ENCODE data around the gene PCDH9.

PCDH9 gene

DNA sequence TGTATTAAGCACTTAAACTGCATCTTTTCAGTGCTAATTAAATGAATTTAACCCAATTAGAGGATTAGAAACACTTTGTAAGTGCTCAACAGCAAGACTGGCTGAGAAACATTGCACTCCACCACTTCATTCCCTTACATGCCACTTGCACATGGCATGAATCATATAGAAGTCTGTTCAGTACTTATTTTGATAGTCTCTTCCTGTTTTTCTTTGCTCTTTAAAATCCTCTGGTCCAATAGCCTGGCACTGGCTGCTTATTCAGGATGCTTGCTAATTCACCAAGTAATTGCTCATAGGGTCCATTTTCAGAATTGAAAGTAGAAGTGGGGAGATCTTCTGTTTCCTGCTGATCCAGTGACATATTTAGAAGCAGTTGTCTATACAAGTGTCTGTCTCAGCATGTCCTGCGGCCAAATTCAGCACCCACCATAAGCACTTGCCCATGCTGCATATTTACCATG is 900.1 kb downstream of the PCDH9 start:
- Histone ChIP-seq H3K4me3 (ENCODE audit: low read length) (no peak overlapping the region), H3K27me3 (replicated peaks; ENCODE audit: control insufficient read depth, insufficient read depth, low read length) (no peaks in the 10 kb centered on the region), H3K9ac (ENCODE audit: low read length) (no peak overlapping the region), H3K4me1 (ENCODE audit: control insufficient read depth, insufficient read depth, low read length) (no peaks in the 10 kb centered on the region), H3K36me3 (ENCODE audit: control insufficient read depth, insufficient read depth, low read length, severe bottlenecking) (no peaks in the 10 kb centered on the region), H3K9me3 (ENCODE audit: control insufficient read depth, low read length) (no peaks in the 10 kb centered on the region)
- peak; percentile 37 for DNase-seq (ENCODE audit: low read depth)

GRCh38 chr13:66328476-66328875 is 901.7 kb downstream of the PCDH9 start:
- Histone ChIP-seq H3K4me1 (ENCODE audit: control insufficient read depth, insufficient read depth, low read length) (no peaks in the 10 kb centered on the region), H3K27me3 (replicated peaks; ENCODE audit: control insufficient read depth, insufficient read depth, low read length) (no peaks in the 10 kb centered on the region), H3K4me3 (ENCODE audit: low read length) (no peak overlapping the region), H3K36me3 (ENCODE audit: control insufficient read depth, insufficient read depth, low read length, severe bottlenecking) (no peaks in the 10 kb centered on the region), H3K9me3 (ENCODE audit: control insufficient read depth, low read length) (no peaks in the 10 kb centered on the region), H3K9ac (ENCODE audit: low read length) (no peak overlapping the region)
- no peak for DNase-seq (ENCODE audit: low read depth)

DNA sequence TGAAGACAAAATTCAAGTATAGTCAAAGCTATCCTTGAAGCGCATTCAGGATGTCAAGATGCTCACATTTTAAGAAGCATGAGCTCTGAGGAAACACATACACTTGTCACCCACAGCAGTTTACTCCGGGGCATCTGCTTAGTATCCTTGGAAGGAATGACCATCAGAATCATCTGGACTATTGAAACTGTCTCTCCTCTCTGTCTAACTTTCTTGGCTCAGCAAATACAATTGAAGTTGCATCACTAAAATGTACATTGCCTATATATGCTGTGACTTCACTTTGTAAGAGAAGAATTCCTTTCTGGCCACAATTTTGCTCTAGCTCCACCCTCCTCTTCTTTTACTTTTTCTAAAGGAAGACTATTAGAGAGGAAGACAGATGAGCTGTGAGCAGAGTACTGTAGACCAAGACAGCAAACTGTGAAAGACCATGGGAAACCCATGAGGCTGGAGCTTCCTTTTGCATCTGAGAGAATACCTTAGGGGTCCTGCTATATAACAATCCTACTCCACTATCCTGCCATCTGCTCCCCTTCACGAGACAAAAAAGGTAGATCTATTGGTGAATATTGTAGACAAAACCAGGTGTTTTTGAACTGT is 906.3 kb downstream of the PCDH9 start:
- no peaks in the 10 kb centered on the region for H3K4me1 ChIP-seq (ENCODE audit: control insufficient read depth, insufficient read depth, low read length)
- no peaks in the 10 kb centered on the region for H3K27me3 ChIP-seq (replicated peaks; ENCODE audit: control insufficient read depth, insufficient read depth, low read length)
- DNase-seq (ENCODE audit: low read depth), result peak; percentile 6
- no peak overlapping the region for H3K9ac ChIP-seq (ENCODE audit: low read length)
- H3K9me3 ChIP-seq (ENCODE audit: control insufficient read depth, low read length), result no peaks in the 10 kb centered on the region
- H3K36me3 ChIP-seq (ENCODE audit: control insufficient read depth, insufficient read depth, low read length, severe bottlenecking), result no peaks in the 10 kb centered on the region
- H3K4me3 ChIP-seq (ENCODE audit: low read length), result no peak overlapping the region

DNA sequence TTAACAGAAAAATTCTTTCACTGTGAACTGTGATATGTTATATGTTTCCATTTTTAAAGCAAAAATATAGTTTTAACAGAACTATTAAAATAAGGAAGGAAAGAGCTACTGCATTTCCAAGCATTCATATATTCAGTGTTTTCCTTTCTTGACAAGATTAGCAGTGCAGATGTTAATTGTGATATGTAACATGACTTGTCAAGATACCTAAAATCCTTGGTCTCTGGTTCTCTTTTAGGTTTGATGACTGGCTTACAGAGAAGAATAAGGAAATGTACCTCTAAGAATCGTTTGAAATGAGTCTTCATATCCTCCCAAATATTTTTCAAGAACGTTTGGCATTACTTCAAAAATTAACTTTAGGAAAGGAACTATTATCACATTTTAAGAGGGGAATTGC is 907.2 kb downstream of the PCDH9 start:
- Histone ChIP-seq H3K27me3 (replicated peaks; ENCODE audit: control insufficient read depth, insufficient read depth, low read length) (no peaks in the 10 kb centered on the region), H3K4me1 (ENCODE audit: control insufficient read depth, insufficient read depth, low read length) (no peaks in the 10 kb centered on the region), H3K9ac (ENCODE audit: low read length) (no peak overlapping the region), H3K9me3 (ENCODE audit: control insufficient read depth, low read length) (no peaks in the 10 kb centered on the region), H3K4me3 (ENCODE audit: low read length) (no peak overlapping the region), H3K36me3 (ENCODE audit: control insufficient read depth, insufficient read depth, low read length, severe bottlenecking) (no peaks in the 10 kb centered on the region)
- DNase-seq (ENCODE audit: low read depth), result no peak

- DNase-seq (ENCODE audit: low read depth), result no peak
- H3K27me3 ChIP-seq (replicated peaks; ENCODE audit: control insufficient read depth, insufficient read depth, low read length), result no peaks in the 10 kb centered on the region
- no peaks in the 10 kb centered on the region for H3K9me3 ChIP-seq (ENCODE audit: control insufficient read depth, low read length)
- H3K9ac ChIP-seq (ENCODE audit: low read length), result no peak overlapping the region
- H3K36me3 ChIP-seq (ENCODE audit: control insufficient read depth, insufficient read depth, low read length, severe bottlenecking), result no peaks in the 10 kb centered on the region
- no peaks in the 10 kb centered on the region for H3K4me1 ChIP-seq (ENCODE audit: control insufficient read depth, insufficient read depth, low read length)
- no peak overlapping the region for H3K4me3 ChIP-seq (ENCODE audit: low read length)
Observed at GRCh38 chr13:66322193-66322740, 907.9 kb downstream of the PCDH9 start.

- peaks cover 18% of the 10 kb centered on the region for H3K4me1 ChIP-seq (ENCODE audit: control insufficient read depth, insufficient read depth, low read length)
- H3K4me3 ChIP-seq (ENCODE audit: low read length), result no peak overlapping the region
- no peaks in the 10 kb centered on the region for H3K9me3 ChIP-seq (ENCODE audit: control insufficient read depth, low read length)
- no peak for DNase-seq (ENCODE audit: low read depth)
- H3K36me3 ChIP-seq (ENCODE audit: control insufficient read depth, insufficient read depth, low read length, severe bottlenecking), result no peaks in the 10 kb centered on the region
- H3K9ac ChIP-seq (ENCODE audit: low read length), result no peak overlapping the region
- no peaks in the 10 kb centered on the region for H3K27me3 ChIP-seq (replicated peaks; ENCODE audit: control insufficient read depth, insufficient read depth, low read length)
Observed at GRCh38 chr13:66314911-66315310, 915.2 kb downstream of the PCDH9 start.

- peaks cover 18% of the 10 kb centered on the region for H3K4me1 ChIP-seq (ENCODE audit: control insufficient read depth, insufficient read depth, low read length)
- peak overlapping the region; percentile 25 for H3K4me3 ChIP-seq (ENCODE audit: low read length)
- no peaks in the 10 kb centered on the region for H3K27me3 ChIP-seq (replicated peaks; ENCODE audit: control insufficient read depth, insufficient read depth, low read length)
- H3K9ac ChIP-seq (ENCODE audit: low read length), result no peak overlapping the region
- DNase-seq (ENCODE audit: low read depth), result peak; percentile 7
- no peaks in the 10 kb centered on the region for H3K9me3 ChIP-seq (ENCODE audit: control insufficient read depth, low read length)
- H3K36me3 ChIP-seq (ENCODE audit: control insufficient read depth, insufficient read depth, low read length, severe bottlenecking), result no peaks in the 10 kb centered on the region
Observed at GRCh38 chr13:66313413-66313812, 916.7 kb downstream of the PCDH9 start.

GRCh38 chr13:66312312-66313087 is 917.6 kb downstream of the PCDH9 start:
- Histone ChIP-seq H3K4me3 (ENCODE audit: low read length) (peak overlapping the region; percentile 25), H3K27me3 (replicated peaks; ENCODE audit: control insufficient read depth, insufficient read depth, low read length) (no peaks in the 10 kb centered on the region), H3K4me1 (ENCODE audit: control insufficient read depth, insufficient read depth, low read length) (peaks cover 18% of the 10 kb centered on the region), H3K9me3 (ENCODE audit: control insufficient read depth, low read length) (no peaks in the 10 kb centered on the region), H3K9ac (ENCODE audit: low read length) (no peak overlapping the region), H3K36me3 (ENCODE audit: control insufficient read depth, insufficient read depth, low read length, severe bottlenecking) (no peaks in the 10 kb centered on the region)
- peak; percentile 71 for DNase-seq (ENCODE audit: low read depth)

DNA sequence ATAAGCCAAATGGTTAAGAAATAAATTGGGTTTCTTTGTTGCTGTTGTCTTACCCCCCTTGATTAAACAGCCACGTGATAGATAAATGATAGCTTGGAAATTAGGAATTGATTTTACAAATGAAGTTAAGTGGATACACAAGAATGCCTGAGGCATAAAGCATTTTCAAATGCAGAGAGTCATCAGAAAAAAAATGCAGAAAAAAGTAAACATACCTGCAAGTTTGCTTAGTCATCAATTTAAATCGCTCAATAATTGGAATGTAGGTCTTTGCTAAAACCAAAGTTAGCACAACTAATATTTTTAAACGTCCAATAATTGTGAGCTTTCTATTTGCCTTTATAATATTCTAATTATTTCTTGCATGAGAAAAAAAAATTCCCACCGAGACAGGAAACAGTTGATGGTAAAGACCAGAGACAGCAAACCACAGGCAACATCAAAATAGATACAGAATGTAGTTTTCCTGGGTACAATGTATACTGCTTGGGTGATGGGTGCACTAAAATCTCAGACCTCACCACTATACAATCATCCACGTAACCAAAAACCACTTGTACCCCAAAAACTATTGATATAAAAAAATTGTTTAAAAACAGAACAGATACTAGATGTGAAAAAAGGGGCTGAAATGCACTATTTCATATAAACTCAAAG is 924.0 kb downstream of the PCDH9 start:
- no peaks in the 10 kb centered on the region for H3K4me1 ChIP-seq (ENCODE audit: control insufficient read depth, insufficient read depth, low read length)
- H3K27me3 ChIP-seq (replicated peaks; ENCODE audit: control insufficient read depth, insufficient read depth, low read length), result no peaks in the 10 kb centered on the region
- H3K9ac ChIP-seq (ENCODE audit: low read length), result no peak overlapping the region
- DNase-seq (ENCODE audit: low read depth), result no peak
- H3K36me3 ChIP-seq (ENCODE audit: control insufficient read depth, insufficient read depth, low read length, severe bottlenecking), result no peaks in the 10 kb centered on the region
- H3K9me3 ChIP-seq (ENCODE audit: control insufficient read depth, low read length), result no peaks in the 10 kb centered on the region
- H3K4me3 ChIP-seq (ENCODE audit: low read length), result no peak overlapping the region

GRCh38 chr13:66301482-66301881 is 928.7 kb downstream of the PCDH9 start:
- H3K36me3 ChIP-seq (ENCODE audit: control insufficient read depth, insufficient read depth, low read length, severe bottlenecking), result no peaks in the 10 kb centered on the region
- H3K27me3 ChIP-seq (replicated peaks; ENCODE audit: control insufficient read depth, insufficient read depth, low read length), result no peaks in the 10 kb centered on the region
- H3K9ac ChIP-seq (ENCODE audit: low read length), result no peak overlapping the region
- H3K4me1 ChIP-seq (ENCODE audit: control insufficient read depth, insufficient read depth, low read length), result no peaks in the 10 kb centered on the region
- H3K9me3 ChIP-seq (ENCODE audit: control insufficient read depth, low read length), result peaks cover 12% of the 10 kb centered on the region
- no peak for DNase-seq (ENCODE audit: low read depth)
- no peak overlapping the region for H3K4me3 ChIP-seq (ENCODE audit: low read length)

- no peak overlapping the region for H3K4me3 ChIP-seq (ENCODE audit: low read length)
- H3K4me1 ChIP-seq (ENCODE audit: control insufficient read depth, insufficient read depth, low read length), result no peaks in the 10 kb centered on the region
- H3K9me3 ChIP-seq (ENCODE audit: control insufficient read depth, low read length), result peaks cover 16% of the 10 kb centered on the region
- H3K36me3 ChIP-seq (ENCODE audit: control insufficient read depth, insufficient read depth, low read length, severe bottlenecking), result no peaks in the 10 kb centered on the region
- H3K27me3 ChIP-seq (replicated peaks; ENCODE audit: control insufficient read depth, insufficient read depth, low read length), result no peaks in the 10 kb centered on the region
- no peak for DNase-seq (ENCODE audit: low read depth)
- no peak overlapping the region for H3K9ac ChIP-seq (ENCODE audit: low read length)
Observed at GRCh38 chr13:66301006-66301405, 929.1 kb downstream of the PCDH9 start.
